Lower lobe of right lung (tissue), 2 donors: ENCODE data around the gene TP63. TPM values are rescaled to one million over a fixed set of nuclear protein-coding genes. Genes with fewer than 3 reads are reported as not detected.

Experiments
- ATAC-seq, 2 donors: fragments of 200-7000 bp; cut with Tn5 transposase; one replicate each; pipeline ENCODE4 v1.9.1; 2020 to 2022; ENCODE audit warnings: mild to moderate bottlenecking in 2 of 2, moderate library complexity in 2 of 2
- DNase-seq: peaks from one replicate; pipeline ENCODE4 v3.0.0-alpha.2; 2020
- H3K27ac ChIP-seq: fragments of 200-600 bp; one replicate; pipeline ENCODE4 v1.8.0; 2022
- H3K27me3 ChIP-seq: fragments of 200-600 bp; one replicate; pipeline ENCODE4 v1.8.0; 2022; ENCODE audit warnings: low read depth
- H3K36me3 ChIP-seq: fragments of 200-600 bp; one replicate; pipeline ENCODE4 v1.8.0; 2022; ENCODE audit warnings: mild to moderate bottlenecking
- H3K4me1 ChIP-seq: fragments of 200-600 bp; one replicate; pipeline ENCODE4 v1.8.0; 2022
- H3K4me3 ChIP-seq: fragments of 200-600 bp; one replicate; pipeline ENCODE4 v1.8.0; 2022; ENCODE audit warnings: mild to moderate bottlenecking
- H3K9me3 ChIP-seq: fragments of 200-600 bp; one replicate; pipeline ENCODE4 v1.8.0; 2022
- CTCF ChIP-seq: fragments of 200-600 bp; IDR thresholded peaks from one replicate; pipeline ENCODE4 v1.8.0; 2022; ENCODE audit warnings: antibody characterized with exemption, mild to moderate bottlenecking
- intact Hi-C: fragments of 100-400 bp; cut with DNase I; formaldehyde crosslinking; loops from one replicate; pipeline ENCODE4 v1.11.0; 2022
- total RNA-seq: library from RNA; stranded (reverse); fragmentation: NEBNext Ultra II Directional; extraction: Animal tissue kit (Norgen Biotek cat#: 25700); gene quantifications from one replicate; pipeline ENCODE4 v1.2.1, GENCODE V29; 2021
- donor health status: DM: no; HTN: yes; CAD: no; lungs with severe emphysema.

Gene TP63
- total RNA-seq, 1 donor from 2014 or later, result 2.1 TPM

GRCh38 chr3:189797103-189797750 lies 166.0 kb downstream of the TP63 start:
- H3K4me1 ChIP-seq, result no peaks in the 10 kb centered on the region
- no peak overlapping the region for H3K4me3 ChIP-seq
- H3K27me3 ChIP-seq, result no peaks in the 10 kb centered on the region
- no peak overlapping the region for H3K27ac ChIP-seq
- H3K9me3 ChIP-seq, result no peaks in the 10 kb centered on the region
- H3K36me3 ChIP-seq, result no peaks in the 10 kb centered on the region
- TF ChIP-seq CTCF, result no peak
- no peak for ATAC-seq
- DNase-seq, result no peak
- intact Hi-C loops, result no loop called here

- Histone ChIP-seq H3K4me1 (no peaks in the 10 kb centered on the region), H3K36me3 (no peaks in the 10 kb centered on the region), H3K4me3 (no peak overlapping the region), H3K27me3 (no peaks in the 10 kb centered on the region), H3K9me3 (no peaks in the 10 kb centered on the region), H3K27ac (no peak overlapping the region)
- no peak for ATAC-seq
- intact Hi-C loops, result no loop called here
- no peak for DNase-seq
- TF ChIP-seq CTCF, result no peak
Observed at GRCh38 chr3:189799366-189799765, 168.2 kb downstream of the TP63 start.

- DNase-seq (no peak), ATAC-seq (no peak)
- H3K4me1 ChIP-seq, result no peaks in the 10 kb centered on the region
- intact Hi-C loops, result no loop called here
- H3K9me3 ChIP-seq, result no peaks in the 10 kb centered on the region
- no peaks in the 10 kb centered on the region for H3K36me3 ChIP-seq
- no peak for TF ChIP-seq CTCF
- no peak overlapping the region for H3K27ac ChIP-seq
- no peaks in the 10 kb centered on the region for H3K27me3 ChIP-seq
- H3K4me3 ChIP-seq, result no peak overlapping the region
Observed at GRCh38 chr3:189800436-189800835, 169.2 kb downstream of the TP63 start.

- no peaks in the 10 kb centered on the region for H3K4me1 ChIP-seq
- no peaks in the 10 kb centered on the region for H3K9me3 ChIP-seq
- no peak for DNase-seq
- no peaks in the 10 kb centered on the region for H3K36me3 ChIP-seq
- intact Hi-C loops, result no loop called here
- no peaks in the 10 kb centered on the region for H3K27me3 ChIP-seq
- ATAC-seq, result no peak
- no peak overlapping the region for H3K27ac ChIP-seq
- no peak overlapping the region for H3K4me3 ChIP-seq
- no peak for TF ChIP-seq CTCF
Observed at GRCh38 chr3:189803254-189803653, 172.1 kb downstream of the TP63 start.

- no peaks in the 10 kb centered on the region for H3K27me3 ChIP-seq
- no peak for TF ChIP-seq CTCF
- intact Hi-C loops, result no loop called here
- DNase-seq (no peak), ATAC-seq (no peak)
- no peaks in the 10 kb centered on the region for H3K36me3 ChIP-seq
- H3K4me3 ChIP-seq, result no peak overlapping the region
- H3K9me3 ChIP-seq, result no peaks in the 10 kb centered on the region
- no peak overlapping the region for H3K27ac ChIP-seq
- no peaks in the 10 kb centered on the region for H3K4me1 ChIP-seq
Observed at GRCh38 chr3:189805375-189806067, 174.3 kb downstream of the TP63 start.
